OCI-LY7 (cell line): ENCODE data around the gene PCK1. TPM values are rescaled to one million over a fixed set of nuclear protein-coding genes. Genes with fewer than 3 reads are reported as not detected.

ENCODE experiments used
- BruUV-seq: library from RNA; stranded (reverse); fragments of 400-500 nt; replicated peaks from 2 replicates; lab custom pipeline; 2021; lab: Mats Ljungman, UMichigan
- CTCF ChIA-PET: fragments of 300-600 bp; sonication (Branson Sonifier 250); formaldehyde crosslinking; loops from one replicate; lab custom pipeline; 2022; ENCODE audit warnings: antibody characterized with exemption; ENCODE audit not compliant: unreplicated experiment; lab: Charles Lee
- POLR2A ChIA-PET: fragments of 300-600 bp; sonication (Branson Sonifier 250); formaldehyde crosslinking; loops from one replicate; lab custom pipeline; 2022; ENCODE audit warnings: antibody characterized with exemption; lab: Charles Lee
- DNase-seq: peaks from one replicate; pipeline ENCODE4 v3.0.0-alpha.2; 2015; ENCODE audit warnings: low spot score
- H2AFZ ChIP-seq: fragments of 200-600 bp; sonication (generic), shearing (Covaris generic); 2 replicates; pipeline ENCODE4 v1.6.1; 2014; ENCODE audit warnings: mild to moderate bottlenecking, antibody characterized with exemption, low read length, moderate library complexity
- H3K27ac ChIP-seq: fragments of 200-600 bp; sonication (generic); 2 replicates; pipeline ENCODE4 v1.5.1; 2014; ENCODE audit warnings: mixed run types, low read depth, mild to moderate bottlenecking, moderate library complexity, low read length, inconsistent platforms; ENCODE audit not compliant: poor library complexity, severe bottlenecking
- H3K36me3 ChIP-seq: fragments of 200-600 bp; sonication (generic); 2 replicates; pipeline ENCODE4 v1.6.1; 2014; ENCODE audit warnings: mild to moderate bottlenecking, antibody characterized with exemption, low read length, moderate library complexity, mixed read lengths; ENCODE audit not compliant: insufficient read depth
- H3K4me1 ChIP-seq: fragments of 200-600 bp; sonication (generic); 2 replicates; pipeline ENCODE4 v1.5.1; 2014; ENCODE audit warnings: mild to moderate bottlenecking, low read length; ENCODE audit not compliant: insufficient read depth, poor library complexity, severe bottlenecking
- H3K4me2 ChIP-seq: fragments of 200-600 bp; sonication (generic); 2 replicates; pipeline ENCODE4 v1.6.1; 2014; ENCODE audit warnings: mild to moderate bottlenecking, low read length
- H3K4me3 ChIP-seq: fragments of 200-600 bp; sonication (generic); 2 replicates; pipeline ENCODE4 v1.5.1; 2014; ENCODE audit warnings: mild to moderate bottlenecking, low read depth, low read length; ENCODE audit not compliant: poor library complexity, severe bottlenecking
- H3K79me2 ChIP-seq: fragments of 200-600 bp; sonication (generic); 2 replicates; pipeline ENCODE4 v1.6.1; 2016; ENCODE audit warnings: low read depth, mild to moderate bottlenecking, low read length, moderate library complexity, mixed read lengths; ENCODE audit not compliant: insufficient read depth
- H3K9me2 ChIP-seq: fragments of 200-600 bp; sonication (generic); 2 replicates; pipeline ENCODE4 v1.6.1; 2016; ENCODE audit warnings: mild to moderate bottlenecking, low read length, mixed read lengths; ENCODE audit not compliant: insufficient read depth
- H3K9me3 ChIP-seq: fragments of 200-600 bp; sonication (generic); 2 replicates; pipeline ENCODE4 v1.6.1; 2014; ENCODE audit warnings: mild to moderate bottlenecking, mixed run types, low read length, mixed read lengths
- H4K20me1 ChIP-seq: fragments of 200-600 bp; sonication (generic); 2 replicates; pipeline ENCODE4 v1.6.1; 2014; ENCODE audit warnings: mild to moderate bottlenecking, antibody characterized with exemption, low read length, moderate library complexity, mixed read lengths; ENCODE audit not compliant: insufficient read depth
- CTCF ChIP-seq: fragments of 200-600 bp; sonication (generic); conservative IDR thresholded peaks from 2 replicates; pipeline ENCODE4 v1.5.1; 2014; ENCODE audit warnings: mild to moderate bottlenecking, antibody characterized with exemption, low read length, moderate library complexity, mixed read lengths
- EZH2phosphoT487 ChIP-seq: fragments of 200-600 bp; sonication (generic); IDR thresholded peaks from 2 replicates; pipeline ENCODE4 v1.6.1; 2018; ENCODE audit warnings: low read depth, borderline replicate concordance, mild to moderate bottlenecking, mixed run types, antibody characterized with exemption, low read length, moderate library complexity, mixed read lengths
- intact Hi-C: fragments of 100-400 bp; cut with micrococcal nuclease; formaldehyde crosslinking; loops from one replicate; pipeline ENCODE4 v1.10.0; 2022; ENCODE audit not compliant: unreplicated experiment
- total RNA-seq, 2 experiments: library from RNA; depleted of rRNA in 1 of 2; stranded (reverse); fragments of >200 nt in 1 of 2; shearing (Covaris generic) in 1 of 2; gene quantifications; 2 replicates each; pipeline ENCODE4 v1.2.3, GENCODE V29; 2014 to 2022

The PCK1 gene
- total RNA-seq, 2 experiments from 2014 or later, result 6.9 to 13.0 TPM

GRCh38 chr20:57557926-57558613 is 2.8 kb upstream of the PCK1 start:
- BruUV-seq, result no TSS peak
- peaks cover 2% of the 10 kb centered on the region; the same call in 1 of the 2 replicates for H3K36me3 ChIP-seq
- no peak overlapping the region for H3K4me3 ChIP-seq
- no peak for DNase-seq
- H3K9me3 ChIP-seq, result no peaks in the 10 kb centered on the region
- no peaks in the 10 kb centered on the region for H4K20me1 ChIP-seq
- H3K9me2 ChIP-seq, result no peaks in the 10 kb centered on the region
- no peak for TF ChIP-seq CTCF
- TF ChIP-seq EZH2phosphoT487, result no peak
- H3K4me1 ChIP-seq, result no peaks in the 10 kb centered on the region
- ChIA-PET POLR2A (no interaction called here), CTCF (no interaction called here)
- no peak overlapping the region for H2AFZ ChIP-seq
- intact Hi-C loops, result no loop called here
- H3K79me2 ChIP-seq, result no peaks in the 10 kb centered on the region
- no peak overlapping the region for H3K27ac ChIP-seq
- H3K4me2 ChIP-seq, result no peak overlapping the region

- POLR2A ChIA-PET, result no interaction called here
Measured at GRCh38 chr20:57558614-57559288, 2.2 kb upstream of the PCK1 start.

More at GRCh38 chr20:57558614-57559288, 2.2 kb upstream of the PCK1 start:
- no TSS peak for BruUV-seq
- Histone ChIP-seq H3K9me2 (no peaks in the 10 kb centered on the region), H3K4me3 (no peak overlapping the region), H3K4me2 (no peak overlapping the region), H3K79me2 (no peaks in the 10 kb centered on the region), H3K9me3 (no peaks in the 10 kb centered on the region), H3K27ac (no peak overlapping the region), H3K36me3 (peaks cover 8% of the 10 kb centered on the region; the same call in 1 of the 2 replicates), H4K20me1 (no peaks in the 10 kb centered on the region), H3K4me1 (no peaks in the 10 kb centered on the region), H2AFZ (no peak overlapping the region)
- TF ChIP-seq CTCF (no peak), EZH2phosphoT487 (no peak)
- no peak for DNase-seq
- CTCF ChIA-PET, result no interaction called here
- intact Hi-C loops, result no loop called here
